Occipital lobe (tissue), 3 donors: Measurements from ENCODE around the gene ZCRB1. TPM values are rescaled to one million over a fixed set of nuclear protein-coding genes. Genes with fewer than 3 reads are reported as not detected.

Source experiments
- DNase-seq: peaks from one replicate; lab custom pipeline; 2025; lab: John Stamatoyannopoulos, UW
- small RNA-seq: library from RNA; depleted of rRNA; stranded (forward); fragments of <200 nt; gene quantifications from one replicate; pipeline ENCODE3, GENCODE V24; 2014
- total RNA-seq: library from RNA; depleted of rRNA; stranded (reverse); fragments of >200 nt; gene quantifications from one replicate; pipeline ENCODE4 v1.2.3, GENCODE V29; 2014

The ZCRB1 gene
- total RNA-seq, 1 donor from 2014 or later, result 15.0 TPM

DNA sequence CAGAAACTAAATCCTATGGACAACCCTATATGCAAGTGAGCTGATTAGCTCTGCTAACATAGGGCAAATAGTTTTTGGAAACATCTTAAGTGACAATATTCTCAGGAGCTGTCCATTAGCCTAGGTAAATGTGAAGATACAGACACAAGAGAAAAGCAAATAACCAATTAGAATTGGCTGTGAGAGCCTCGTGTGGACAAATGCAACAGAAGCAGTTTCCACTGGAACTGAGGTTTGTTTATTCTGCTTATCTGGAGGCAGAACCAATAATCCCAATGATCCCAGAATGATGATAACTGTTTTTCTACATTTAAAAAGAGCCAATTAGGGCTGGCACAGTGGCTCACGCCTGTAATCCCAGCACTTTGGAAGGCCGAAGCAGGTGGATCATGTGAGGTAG, 44.6 kb downstream of the ZCRB1 start:
- no peak for DNase-seq

DNA sequence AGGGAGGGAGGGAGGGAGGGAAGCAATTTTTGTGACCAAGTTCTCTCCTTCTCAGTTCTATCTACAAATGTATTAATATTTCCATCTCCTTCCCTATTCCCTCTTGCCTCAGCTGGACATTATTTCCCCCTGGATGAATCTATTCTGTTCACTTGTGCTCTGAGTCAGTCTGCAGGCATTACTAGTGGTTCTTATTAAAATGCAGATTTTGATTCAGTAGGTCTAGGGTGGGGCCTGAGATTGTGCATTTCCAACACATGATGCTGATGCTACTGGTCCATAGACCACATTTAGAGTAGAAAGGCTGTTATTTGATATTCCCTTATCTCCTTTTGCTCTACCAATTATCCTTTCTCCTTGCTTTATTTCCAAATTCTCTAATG, 47.8 kb downstream of the ZCRB1 start:
- no peak for DNase-seq

DNA sequence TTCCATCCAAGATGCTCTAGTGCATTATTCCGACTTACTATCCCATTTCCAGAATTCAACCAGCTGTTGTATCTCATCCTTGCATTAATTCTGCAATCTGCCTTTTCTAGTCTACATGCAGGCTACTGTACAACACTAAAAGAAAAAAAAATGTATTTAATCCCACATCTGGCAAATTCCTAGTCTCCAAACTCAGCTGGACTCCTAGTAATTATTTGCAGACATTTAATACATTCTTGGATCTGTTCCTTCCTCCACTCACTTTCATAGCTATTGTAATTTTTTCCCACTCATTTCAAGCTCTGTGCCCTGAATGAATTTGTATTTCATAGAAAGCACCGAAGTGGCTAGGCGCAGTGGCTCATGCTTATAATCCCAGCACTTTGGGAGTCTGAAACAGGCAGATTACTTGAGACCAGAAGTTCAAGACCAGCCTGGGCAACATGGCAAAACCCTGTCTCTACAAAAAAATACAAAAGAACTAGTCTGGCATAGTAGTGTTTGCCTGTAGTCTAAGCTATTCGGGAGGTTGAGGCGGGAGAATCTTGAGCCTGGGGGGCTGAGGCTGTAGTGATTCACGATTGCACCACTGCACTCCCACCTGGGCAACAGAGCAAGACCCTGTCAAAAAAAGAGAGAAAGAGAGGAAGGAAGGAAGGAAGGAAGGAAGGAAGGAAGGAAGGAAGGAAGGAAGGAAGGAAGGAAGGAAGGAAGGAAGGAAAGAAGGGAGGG, 48.3 kb downstream of the ZCRB1 start:
- DNase-seq, result no peak

DNA sequence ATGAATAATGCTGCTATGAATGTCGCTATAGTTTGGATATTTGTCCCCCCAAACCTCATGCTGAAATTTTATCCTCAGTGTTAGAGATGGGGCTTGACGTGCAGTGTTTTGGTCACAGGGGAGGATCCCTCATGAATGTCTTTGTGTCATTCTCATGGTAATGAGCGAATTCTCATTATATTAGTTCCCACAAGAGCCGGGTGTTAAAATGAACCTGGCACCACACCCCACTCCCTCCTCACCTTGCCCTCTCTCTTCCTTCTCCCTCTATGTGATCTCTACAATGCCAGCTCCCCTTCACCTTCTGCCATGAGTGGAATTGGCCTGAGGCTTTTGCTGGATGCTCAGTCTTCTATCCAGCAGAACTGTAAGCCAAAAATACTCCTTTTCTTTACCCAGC, 50.4 kb downstream of the ZCRB1 start:
- DNase-seq, result no peak

DNA sequence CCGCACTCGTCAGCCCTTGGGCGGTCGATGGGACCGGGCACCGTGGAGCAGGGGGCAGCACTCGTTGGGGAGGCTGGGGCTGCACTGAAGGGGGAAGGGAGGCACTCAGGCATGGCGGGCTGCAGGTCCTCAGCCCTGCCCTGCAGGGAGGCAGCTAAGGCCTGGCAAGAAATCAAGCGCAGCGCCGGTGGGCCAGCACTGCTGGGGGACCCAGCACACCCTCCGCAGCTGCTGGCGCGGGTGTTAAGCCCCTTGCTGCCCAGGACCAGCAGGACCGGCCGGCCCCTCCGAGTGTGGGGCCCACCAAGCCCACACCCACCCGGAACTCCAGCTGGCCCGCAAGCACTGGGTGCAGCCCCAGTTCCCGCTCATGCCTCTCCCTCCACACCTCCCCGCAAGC, 52.2 kb downstream of the ZCRB1 start:
- no peak for DNase-seq

DNA sequence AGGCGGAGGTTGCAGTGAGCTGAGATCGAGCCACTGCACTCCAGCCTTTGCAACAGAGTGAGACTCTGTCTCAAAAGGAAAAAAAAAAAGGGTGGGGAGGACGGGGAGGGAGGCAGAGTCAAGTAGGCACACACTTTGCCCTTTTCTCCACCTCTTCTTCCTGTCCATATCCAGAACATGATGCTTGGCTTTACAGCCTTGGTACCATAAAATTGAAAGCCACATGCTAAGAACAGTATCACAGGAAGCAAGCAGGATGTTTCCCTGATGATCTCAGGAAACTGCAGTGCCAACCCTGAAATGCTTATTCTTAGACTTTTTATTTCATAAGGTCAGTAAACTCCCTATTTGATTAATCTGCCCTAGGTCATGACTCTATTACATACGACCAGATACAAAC, 55.3 kb downstream of the ZCRB1 start:
- no peak for DNase-seq

DNA sequence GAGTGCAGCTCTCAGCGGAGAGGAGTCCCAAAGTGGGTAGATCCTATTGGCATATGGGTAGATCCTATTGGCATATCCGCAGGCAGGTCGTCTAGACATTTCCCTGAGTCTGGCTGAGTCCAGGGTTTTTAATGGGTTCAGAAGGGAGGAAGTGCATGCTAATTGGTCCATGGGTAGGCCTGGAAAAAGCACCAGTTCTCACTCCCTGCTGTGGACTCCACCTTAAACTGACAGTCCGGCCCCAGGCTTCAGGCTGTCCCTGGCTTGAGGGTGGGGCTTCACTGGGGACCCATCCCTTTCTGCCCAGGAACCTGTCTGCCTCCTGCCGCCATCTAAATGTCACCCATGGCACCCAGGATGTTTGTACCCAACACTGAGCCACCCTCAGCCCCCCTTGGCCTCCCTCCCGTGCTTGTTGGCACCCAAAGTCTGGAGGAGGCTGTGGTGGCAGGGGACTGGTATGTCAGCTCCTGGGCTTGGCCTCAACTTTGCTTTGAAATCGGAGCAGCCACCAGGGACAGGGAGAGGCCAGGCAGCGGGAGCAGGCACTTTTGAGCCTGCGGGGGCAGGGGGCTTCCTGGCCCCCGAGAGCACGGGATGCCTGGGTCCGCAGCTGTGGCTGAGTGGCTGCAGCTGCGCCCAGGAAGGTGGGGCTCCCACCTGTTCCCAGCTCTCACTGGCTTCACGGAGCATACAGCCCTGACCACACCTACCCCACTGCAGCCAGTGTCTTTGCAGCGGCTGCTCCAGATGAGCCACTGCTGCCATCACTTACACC, 58.3 kb downstream of the ZCRB1 start:
- DNase-seq, result no peak

DNA sequence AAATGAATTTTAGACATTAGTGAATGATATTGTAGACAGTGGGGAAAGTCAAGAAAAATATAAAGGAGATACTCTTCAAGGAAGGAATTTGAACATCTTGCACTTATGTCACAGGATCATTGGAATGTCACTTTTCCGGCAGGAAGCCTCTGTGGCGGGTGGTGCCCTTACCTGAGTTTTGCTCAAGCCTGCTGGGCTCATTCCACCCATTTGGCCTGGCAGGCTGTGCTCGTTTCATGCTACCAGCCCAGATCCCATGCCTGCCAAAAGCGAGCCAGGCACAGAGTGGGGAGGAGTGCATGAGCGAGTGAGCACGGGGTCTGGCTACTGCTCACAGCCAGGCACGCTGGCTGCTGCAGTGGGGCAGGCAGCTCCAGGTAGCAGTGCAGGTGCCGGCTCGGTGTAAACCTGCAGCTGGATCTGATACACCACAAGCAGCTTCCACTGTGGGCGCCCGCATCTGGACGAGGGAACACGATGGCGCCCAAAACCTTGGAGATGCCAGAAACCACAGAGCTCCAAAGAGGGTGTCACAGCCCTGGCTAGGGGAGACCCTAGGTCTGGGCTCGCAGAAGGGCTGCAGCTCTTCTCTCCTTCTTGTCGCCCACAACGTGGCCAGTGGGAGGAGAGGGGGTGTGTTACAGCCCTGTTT, 59.2 kb downstream of the ZCRB1 start:
- no peak for DNase-seq

DNA sequence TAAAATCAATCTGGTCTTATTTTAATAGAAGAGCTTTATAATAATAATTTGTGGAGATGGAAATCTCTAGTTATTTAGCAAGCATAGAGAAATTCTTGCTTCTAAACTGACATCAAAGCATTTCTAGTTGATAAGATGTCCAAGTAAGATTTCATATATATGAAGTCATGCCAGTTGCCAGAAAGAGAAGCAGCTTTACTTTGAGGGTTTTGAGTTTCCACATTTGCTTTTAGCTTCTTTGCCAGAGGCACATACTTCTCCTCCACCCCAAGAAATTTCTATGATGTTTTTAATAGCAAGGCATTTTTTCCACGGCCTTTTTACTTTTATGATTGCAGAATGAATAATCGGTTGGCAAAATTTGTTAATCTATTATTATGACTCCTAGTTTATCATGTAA, 63.6 kb downstream of the ZCRB1 start:
- DNase-seq, result no peak

Small RNA genes lying within 50 kb of the gene (small RNA-seq; reads per million reads assigned to genes)
- gene MIR7851, result not detected
- not detected for gene RF00090

Other genes with a start within 250 kb of the ZCRB1 start
- gene GXYLT1, start 181.2 kb downstream of the ZCRB1 start, total RNA-seq, result 14.3 TPM
- 53.5 TPM for gene YAF2, start 87.8 kb downstream of the ZCRB1 start, total RNA-seq
- 76.0 TPM for gene PPHLN1, start 73 bp upstream of the ZCRB1 start, total RNA-seq